GM21723 (cell line): ENCODE results near the gene FLVCR2.

Experiments
- ATAC-seq: cut with Tn5 transposase; IDR thresholded peaks from one replicate; pipeline ENCODE4 v1.9.1; 2021; ENCODE audit warnings: mild to moderate bottlenecking, moderate library complexity; ENCODE audit not compliant: unreplicated experiment

The FLVCR2 gene

GRCh38 chr14:75626396-75626795, 48.0 kb downstream of the FLVCR2 start:
- ATAC-seq, result no peak

GRCh38 chr14:75626863-75627262, 48.4 kb downstream of the FLVCR2 start:
- no peak for ATAC-seq

GRCh38 chr14:75627406-75627805, 49.0 kb downstream of the FLVCR2 start:
- no peak for ATAC-seq

DNA sequence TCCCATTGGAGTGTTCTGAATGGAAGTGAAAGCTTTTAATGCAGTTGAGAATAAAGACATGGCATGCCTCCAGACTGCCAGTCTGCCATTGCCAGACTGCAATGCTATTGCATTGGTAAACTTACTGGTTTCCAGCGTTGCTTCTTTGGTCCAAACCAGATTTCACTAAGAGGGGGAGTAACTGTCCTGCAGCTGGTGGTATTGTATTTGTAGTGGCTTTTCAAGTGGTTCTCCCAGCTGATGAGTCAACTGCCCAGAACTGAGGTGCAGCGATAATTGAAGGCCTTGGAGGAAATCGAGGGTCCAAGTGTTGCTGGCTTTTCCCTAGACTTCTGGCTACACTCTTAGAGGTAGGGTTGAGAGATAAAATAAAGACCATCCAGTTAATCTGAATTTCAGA, 50.4 kb downstream of the FLVCR2 start:
- ATAC-seq, result no peak

DNA sequence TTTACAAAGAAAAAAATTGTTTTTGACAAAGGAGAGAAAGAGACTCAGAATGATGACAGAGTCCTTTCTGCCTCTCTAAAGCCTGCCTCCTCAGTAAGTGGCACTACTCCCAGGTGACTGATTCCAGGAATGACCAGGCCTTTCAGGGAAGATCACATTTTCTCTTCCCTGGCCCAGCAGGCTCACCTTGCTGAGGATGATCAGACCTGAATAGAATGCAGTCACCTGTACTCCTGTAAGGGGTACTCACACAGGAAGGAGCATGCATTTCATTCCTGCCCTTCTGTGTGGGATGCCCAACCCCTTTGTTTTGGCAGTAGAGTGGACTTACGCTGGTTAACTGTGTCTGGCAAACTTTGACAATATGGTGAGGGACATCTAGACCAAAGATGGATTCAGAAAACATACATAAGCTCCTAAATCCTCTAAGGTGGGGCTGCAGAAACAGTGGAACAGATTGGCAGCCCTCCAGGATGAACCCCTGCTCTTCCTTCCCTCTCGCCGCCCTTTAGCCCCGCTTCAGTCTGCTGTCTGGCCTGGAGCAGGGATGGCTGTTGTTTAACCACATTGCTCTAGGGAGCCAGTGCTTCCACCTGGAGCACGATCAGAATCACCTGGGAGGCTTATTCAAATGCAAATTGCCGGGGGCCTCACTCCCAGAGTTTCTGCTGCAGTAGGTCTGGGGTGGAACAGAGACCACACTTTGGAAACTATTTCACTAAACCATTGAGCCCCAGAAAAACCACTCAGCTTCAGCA, 52.5 kb downstream of the FLVCR2 start:
- ATAC-seq, result no peak

DNA sequence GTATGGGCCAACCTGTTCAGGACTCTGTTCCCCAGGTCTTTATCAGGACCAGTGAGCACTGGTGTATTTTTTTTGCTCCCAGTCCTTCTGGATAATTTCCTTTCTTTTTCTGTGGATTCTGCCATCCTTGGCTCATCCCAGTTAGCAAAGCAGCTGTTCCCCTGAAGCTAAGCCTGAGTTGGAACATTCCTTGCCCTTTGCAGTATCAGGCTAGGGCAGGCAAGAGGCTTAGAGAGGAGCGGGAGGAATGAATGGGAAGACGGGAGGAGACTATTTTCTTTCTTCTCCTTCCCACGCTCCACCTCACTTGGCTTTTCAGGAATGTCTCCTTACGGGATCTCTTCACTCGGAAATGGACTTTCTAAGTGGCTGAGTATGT, 53.0 kb downstream of the FLVCR2 start:
- no peak for ATAC-seq

GRCh38 chr14:75634848-75635247, 56.4 kb downstream of the FLVCR2 start:
- ATAC-seq, result no peak

- ATAC-seq, result no peak
Observed at GRCh38 chr14:75636100-75636692, 57.8 kb downstream of the FLVCR2 start.

- no peak for ATAC-seq
Observed at GRCh38 chr14:75640876-75641275, 62.5 kb downstream of the FLVCR2 start.

- ATAC-seq, result no peak
Observed at GRCh38 chr14:75643985-75644384, 65.6 kb downstream of the FLVCR2 start.

- ATAC-seq, result no peak
Observed at GRCh38 chr14:75645056-75645455, 66.6 kb downstream of the FLVCR2 start.

DNA sequence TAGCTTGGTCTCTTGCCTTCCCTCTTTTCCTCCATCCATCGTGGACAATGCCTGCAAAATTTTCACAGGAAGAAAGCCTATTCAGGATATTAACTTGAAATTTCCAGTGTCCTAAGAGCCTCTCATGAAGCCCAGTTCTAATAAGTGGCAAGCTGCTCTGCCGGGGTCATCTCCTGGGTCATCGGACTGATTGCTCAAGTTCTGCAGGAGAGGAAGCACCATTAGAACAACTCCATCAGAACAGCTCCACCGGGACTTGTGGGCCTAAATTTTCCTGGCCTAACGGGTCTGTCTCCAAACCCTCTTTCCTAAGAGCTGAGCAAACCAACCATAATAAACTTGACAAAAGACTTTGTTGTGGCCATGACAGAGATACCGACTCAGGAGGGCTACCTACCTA, 68.3 kb downstream of the FLVCR2 start:
- no peak for ATAC-seq

GRCh38 chr14:75647640-75648039, 69.2 kb downstream of the FLVCR2 start:
- no peak for ATAC-seq

DNA sequence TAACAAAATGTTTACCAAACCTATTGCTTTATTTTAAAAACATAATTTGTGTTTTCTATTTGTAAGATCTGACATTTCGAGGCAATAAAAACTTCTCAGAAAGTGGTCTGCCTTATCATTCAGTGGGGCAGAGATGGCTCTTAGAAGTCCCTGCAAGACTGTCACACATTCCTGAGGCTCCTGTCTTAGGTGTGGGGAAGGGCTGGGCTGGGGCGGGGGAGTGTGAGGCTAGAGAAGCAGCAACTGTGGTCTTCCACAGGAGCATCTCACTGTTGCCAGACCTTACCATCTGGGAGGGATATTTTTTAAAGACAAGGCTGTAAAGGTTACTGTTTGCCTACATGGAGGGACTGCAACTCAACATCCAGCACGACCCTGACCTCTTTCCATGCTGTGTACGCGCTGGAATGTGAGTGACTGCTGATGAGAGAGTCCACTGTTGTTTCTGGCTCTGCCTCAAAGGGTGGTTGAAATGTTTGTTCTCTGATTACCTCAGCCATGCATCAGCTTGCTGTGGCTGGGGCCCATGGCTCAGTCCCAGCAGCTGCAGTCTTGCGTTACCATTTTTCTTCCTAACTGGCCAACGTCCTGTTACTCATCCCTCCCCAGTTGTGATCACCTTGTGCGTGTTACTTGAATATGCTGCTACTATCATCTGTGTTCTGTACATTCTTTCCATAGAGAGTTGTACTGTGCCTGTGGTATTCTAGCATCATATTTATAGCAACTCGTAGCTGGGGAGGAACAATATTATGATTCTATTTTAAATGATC, 69.8 kb downstream of the FLVCR2 start:
- no peak for ATAC-seq

GRCh38 chr14:75649337-75649736, 70.9 kb downstream of the FLVCR2 start:
- ATAC-seq, result no peak

- no peak for ATAC-seq
Observed at GRCh38 chr14:75649773-75650172, 71.4 kb downstream of the FLVCR2 start.

GRCh38 chr14:75650253-75651058, 72.0 kb downstream of the FLVCR2 start:
- no peak for ATAC-seq

DNA sequence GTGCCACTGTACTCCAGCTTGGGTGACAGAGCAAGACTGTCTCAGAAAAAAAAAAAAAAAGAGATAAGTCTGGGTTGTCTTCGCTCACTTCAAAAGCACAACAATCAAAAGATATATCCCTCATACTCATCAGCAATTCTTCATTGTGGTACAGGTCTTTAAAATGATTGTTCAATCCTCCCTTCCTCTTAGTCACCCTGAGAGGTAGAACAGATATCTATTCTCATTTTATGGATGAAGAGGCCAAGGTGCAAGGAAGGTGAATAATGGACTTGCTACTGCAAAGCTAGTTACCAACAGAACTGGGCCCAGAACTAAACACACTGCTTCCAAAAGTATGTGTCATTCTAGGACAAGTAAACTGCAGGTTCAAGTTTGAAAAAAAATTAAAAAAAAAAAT, 75.1 kb downstream of the FLVCR2 start:
- no peak for ATAC-seq

DNA sequence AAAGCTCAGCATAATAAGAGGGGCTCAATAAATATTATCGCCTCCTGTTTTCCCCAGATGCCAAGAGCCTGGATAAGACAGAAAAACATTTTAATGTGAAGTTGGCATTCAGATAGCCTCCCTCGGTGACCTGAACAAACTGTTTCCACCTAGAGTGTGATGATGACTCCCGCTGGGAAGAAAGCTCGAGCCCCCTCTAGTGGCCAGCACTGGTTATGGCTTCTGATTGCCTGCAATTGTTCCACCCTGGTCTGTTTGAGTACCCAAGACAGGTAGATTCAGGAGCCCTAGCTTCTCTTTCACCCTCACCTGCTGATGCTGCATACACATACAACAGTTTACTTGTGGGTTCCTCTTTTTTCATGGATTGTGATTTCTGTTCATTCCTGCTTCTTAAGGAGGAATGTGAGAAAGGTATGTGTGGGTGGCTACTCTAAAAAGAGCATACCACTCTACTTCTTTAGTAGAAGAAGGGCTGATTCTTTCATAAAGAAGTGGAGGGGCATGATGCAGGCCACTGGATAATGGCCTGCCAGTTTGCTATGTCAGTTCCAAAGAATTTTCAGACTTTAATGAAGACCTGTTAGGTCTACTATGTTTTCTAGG, 75.8 kb downstream of the FLVCR2 start:
- ATAC-seq, result peak; percentile 85

DNA sequence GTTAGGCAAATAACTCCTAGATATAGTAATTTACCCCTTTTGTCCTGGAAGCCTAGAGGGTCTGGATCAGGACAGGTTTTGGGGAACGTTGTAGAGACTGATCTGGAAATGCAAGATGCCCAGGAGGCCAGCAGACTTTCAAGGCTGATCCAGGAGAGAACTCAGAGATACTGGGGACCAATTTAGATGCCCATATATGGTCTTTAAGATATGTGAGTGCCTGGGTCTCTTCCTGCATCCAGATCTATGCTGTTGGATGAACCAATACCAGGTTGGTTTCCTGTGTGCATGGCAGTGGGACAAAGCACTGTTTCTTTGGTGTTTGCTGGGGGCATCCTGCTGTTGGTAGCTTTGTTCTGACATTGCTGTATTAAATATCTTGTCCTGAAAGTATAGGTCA, 76.8 kb downstream of the FLVCR2 start:
- ATAC-seq, result no peak

- ATAC-seq, result no peak
Observed at GRCh38 chr14:75657331-75657730, 78.9 kb downstream of the FLVCR2 start.
